NCI-H748 (cell line): ENCODE data around the gene ATP10B.
"Not testable (repeated sequence)": the region's sequence is repeated elsewhere in the genome, so short reads cannot be mapped to it uniquely, and the experiment has no call there.

Experiments used
- DNase-seq: peaks from one replicate; lab custom pipeline; 2025; ENCODE audit not compliant: unreplicated experiment; lab: John Stamatoyannopoulos, UW

Gene ATP10B, protein sequence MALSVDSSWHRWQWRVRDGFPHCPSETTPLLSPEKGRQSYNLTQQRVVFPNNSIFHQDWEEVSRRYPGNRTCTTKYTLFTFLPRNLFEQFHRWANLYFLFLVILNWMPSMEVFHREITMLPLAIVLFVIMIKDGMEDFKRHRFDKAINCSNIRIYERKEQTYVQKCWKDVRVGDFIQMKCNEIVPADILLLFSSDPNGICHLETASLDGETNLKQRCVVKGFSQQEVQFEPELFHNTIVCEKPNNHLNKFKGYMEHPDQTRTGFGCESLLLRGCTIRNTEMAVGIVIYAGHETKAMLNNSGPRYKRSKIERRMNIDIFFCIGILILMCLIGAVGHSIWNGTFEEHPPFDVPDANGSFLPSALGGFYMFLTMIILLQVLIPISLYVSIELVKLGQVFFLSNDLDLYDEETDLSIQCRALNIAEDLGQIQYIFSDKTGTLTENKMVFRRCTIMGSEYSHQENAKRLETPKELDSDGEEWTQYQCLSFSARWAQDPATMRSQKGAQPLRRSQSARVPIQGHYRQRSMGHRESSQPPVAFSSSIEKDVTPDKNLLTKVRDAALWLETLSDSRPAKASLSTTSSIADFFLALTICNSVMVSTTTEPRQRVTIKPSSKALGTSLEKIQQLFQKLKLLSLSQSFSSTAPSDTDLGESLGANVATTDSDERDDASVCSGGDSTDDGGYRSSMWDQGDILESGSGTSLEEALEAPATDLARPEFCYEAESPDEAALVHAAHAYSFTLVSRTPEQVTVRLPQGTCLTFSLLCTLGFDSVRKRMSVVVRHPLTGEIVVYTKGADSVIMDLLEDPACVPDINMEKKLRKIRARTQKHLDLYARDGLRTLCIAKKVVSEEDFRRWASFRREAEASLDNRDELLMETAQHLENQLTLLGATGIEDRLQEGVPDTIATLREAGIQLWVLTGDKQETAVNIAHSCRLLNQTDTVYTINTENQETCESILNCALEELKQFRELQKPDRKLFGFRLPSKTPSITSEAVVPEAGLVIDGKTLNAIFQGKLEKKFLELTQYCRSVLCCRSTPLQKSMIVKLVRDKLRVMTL (N-terminal part only)

DNA sequence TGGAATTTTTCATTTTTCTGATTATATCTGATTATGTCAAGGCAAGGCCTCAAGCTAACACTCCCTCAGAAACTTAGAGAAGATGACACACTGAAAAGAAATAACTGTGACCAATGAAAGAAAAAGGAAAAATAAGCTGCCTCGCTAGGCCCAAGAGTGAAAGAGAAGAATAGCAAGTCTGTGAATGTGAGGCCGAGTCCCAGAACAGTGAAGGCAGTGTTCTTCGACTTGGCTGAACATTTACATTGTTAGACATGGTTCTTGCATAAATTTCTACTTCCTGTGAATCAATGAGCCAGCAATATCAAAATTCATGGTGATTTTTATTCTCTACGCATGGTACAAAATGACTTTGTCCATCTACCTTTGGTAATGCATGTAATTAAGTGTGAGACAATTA is at the start of gene ATP10B:
Gene ATP10B (minus strand): TSS at position 163 of the 400 bp plus-strand sequence. CDS start 164,137 bp downstream, outside the sequence.
- peak; percentile 30 for DNase-seq

DNA sequence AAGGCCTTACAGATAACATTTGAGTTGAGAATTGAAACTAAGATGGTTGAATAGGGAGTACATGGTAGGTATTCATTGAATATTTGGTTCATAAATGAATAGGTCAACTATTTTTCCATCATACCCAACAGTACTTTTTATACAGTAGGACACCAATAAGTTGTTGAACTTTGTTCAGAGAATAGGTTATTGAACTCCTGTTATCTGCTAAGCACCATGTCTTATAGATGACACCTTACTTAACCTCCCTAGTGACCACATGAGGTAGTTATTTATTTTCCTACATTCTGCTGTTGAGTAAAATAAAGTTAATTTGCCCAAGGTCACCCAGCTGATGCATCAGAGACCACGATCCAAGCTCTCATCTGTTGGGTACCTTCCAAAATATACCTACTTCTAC is 49.6 kb upstream of the ATP10B start:
- no peak for DNase-seq

DNA sequence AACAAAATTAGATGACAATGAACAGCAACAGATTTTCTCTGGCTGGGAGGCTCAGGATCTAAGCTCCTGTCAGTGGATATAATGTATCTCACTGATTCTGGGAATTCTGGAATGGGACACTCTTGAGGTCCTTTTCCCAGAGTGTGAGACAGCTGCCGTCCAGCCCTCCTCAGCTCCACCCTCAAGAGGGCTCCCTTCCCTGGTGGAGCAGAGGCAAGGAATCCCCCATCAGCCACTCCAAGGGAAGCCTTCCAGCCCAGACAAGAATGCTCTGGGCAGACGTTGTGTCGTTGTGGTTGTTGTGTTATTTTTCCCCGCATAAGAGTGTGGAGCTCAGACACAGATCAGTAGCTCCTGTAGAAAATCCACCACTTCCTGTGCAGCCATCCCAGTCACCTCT is 47.7 kb upstream of the ATP10B start:
- DNase-seq, result no peak

DNA sequence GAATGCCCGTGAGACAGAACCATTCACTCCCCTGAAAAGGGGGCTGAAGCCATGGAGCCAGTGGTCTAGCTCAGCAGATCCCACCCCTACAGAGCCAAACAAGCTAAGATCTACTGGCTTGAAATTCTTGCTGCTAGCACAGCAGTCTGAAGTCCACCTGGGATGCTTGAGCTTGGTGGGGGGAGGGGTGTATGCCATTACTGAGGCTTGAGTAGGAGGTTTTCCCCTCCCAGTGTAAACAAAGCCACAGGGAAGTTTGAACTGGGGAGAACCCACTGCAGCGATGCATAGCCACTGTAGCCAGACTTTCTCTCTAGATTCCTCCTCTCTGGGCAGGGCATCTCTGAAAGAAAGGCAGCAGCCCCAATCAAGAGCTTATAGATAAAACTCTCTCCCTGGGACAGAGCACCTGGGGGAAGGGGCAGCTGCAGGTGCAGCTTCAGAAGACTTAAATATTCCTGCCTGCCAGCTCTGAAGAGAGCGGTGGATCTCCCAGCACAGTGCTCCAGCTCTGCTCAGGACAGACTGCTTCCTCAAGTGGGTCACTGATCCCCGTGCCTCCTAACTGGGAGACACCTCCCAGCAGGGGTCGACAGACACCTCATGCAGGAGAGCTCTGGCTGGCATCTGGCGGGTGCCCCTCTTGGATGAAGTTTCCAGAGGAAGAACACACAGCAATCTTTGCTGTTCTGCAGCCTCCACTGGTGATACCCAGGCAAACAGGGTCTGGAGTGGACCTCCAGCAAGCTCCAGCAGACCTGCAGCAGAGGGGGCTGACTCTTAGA is 41.4 kb upstream of the ATP10B start:
- DNase-seq, result not testable (repeated sequence)

DNA sequence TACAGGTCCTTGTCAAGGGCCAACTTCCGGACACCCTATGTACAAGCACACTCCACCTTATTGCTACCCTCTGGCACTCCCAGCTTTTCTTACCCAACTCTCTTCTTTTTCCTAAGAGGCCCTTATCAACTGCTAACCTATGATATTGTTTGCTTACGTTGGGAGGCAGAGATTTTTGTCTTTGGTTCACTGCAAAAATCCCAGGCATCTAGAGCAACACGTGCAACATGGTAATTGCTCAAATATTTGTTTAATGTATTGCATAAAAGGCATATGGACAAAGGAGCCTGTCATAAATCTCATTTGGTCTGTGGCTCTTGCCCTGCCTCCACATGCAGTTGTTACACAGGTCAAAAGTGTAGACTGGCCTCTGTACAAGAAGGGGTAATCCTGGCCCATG is 35.8 kb upstream of the ATP10B start:
- peak; percentile 75 for DNase-seq

DNA sequence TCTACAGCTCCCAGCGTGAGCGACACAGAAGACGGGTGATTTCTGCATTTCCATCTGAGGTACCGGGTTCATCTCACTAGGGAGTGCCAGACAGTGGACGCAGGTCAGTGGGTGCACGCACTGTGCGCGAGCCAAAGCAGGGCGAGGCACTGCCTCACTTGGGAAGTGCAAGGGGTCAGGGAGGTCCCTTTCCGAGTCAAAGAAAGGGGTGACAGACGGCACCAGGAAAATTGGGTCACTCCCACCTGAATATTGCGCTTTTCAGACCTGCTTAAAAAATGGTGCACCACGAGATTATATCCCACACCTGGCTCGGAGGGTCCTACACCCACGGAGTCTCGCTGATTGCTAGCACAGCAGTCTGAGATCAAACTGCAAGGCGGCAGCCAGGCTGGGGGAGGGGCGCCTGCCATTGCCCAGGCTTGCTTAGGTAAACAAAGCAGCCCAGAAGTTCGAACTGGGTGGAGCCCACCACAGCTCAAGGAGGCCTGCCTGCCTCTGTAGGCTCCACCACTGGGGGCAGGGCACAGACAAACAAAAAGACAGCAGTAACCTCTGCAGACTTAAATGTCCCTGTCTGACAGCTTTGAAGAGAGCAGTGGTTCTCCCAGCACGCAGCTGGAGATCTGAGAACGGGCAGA is 21.7 kb upstream of the ATP10B start:
- DNase-seq, result not testable (repeated sequence)

DNA sequence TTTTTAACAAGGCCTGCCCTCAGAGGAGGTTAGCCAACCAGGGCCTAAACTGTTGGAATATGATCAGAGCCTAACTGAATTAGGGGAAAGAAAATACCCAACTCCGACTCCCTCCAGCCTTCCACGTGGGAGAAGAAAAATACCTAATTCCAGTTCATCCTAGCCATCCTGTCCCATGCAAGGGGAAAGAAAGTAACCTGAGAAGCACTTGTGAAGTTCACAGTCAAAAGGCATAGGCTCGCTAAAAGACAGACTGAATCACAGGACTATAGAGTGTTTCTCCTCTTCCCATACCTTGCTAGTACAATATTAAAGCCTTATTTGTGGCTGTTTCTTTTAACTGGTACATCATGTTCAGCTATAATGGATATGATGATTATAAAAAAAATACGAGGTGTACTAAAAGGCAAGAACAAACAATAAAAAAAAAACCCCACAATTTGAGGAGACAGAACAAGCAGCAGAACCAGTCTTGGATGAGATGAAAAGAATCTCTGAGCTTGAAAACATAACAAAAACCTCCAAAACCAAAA is 18.0 kb upstream of the ATP10B start:
- no peak for DNase-seq

DNA sequence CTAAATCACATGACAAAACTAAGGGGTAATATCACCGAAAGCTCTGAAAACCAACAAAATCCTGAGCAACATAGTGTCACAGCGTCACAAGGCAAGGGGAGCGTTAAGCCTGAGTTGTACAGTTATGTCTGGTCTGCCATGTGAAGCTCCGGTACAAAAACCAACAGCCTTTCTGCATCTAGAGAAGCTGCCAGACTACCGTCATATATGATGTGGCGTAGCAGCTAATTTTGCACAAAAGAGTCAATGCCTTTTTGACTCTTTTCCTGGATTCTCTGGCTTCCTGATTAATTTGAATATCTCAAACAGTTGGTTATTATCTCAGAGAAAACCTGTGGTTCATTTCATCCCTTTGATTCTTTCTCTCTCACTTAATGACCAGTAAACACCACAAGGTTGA is 16.0 kb upstream of the ATP10B start:
- no peak for DNase-seq

DNA sequence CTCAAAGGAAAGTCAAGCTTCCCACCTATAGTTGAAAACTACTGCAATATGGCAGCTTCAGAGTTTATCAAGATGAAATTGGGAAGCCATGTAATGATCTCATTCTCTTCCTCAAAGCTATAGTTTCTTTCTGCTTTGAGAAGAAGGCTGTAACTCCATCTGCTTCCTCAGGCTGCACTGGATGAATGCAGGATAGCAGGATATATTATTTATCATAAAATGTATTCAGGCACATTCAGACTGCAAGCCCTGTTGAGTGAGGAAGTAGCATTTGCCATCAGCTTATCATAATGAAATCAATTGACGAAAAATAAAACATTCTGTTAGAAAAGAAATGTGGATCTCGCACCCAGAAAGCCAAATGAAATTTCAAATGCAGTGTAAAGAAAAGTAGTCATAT is 560 bp downstream of the ATP10B start:
- no peak for DNase-seq

DNA sequence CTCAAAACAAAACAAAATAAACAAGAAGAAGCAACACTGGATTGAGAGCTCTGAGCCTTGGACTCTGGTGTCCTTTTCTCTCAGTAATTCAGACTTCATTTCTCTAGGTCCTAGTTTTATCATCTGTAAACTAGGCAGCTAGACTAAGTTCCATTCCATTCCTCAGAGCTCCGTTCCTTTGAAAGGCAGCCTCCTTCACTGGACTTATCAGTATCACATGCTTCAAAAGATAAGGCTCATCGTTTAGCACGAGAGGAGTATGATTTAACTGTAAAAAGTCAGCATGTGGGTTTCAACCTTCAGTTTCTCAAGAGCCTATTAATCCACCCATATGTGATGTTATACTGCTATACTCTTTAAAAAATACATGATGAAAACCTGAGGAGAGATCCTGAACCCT is 1.6 kb downstream of the ATP10B start:
- DNase-seq, result no peak

DNA sequence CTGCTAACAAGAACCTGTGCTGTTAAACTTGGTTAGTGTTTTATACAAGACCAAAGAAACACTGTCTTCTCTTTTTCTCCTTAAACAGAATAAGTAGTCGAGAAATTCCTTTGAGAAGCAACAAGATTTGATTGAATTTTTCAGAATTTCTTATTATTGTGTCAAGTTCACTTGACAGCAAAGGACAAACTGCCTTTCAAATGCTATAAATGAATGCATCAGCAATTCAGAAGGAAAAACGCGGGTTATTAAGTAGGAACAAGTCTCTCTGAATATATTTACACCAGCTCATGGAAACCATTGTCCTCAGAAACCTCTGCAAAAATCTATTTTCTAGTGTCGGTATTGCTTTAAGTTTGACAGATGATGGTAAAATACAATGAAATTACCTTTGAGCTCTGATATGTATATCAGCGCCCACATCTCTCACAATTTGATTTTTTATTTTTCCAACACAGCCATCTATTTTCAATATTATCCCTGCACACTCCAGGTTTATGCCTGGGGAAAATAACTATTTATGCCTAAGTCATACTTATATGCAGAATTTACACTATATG is 4.4 kb downstream of the ATP10B start:
- DNase-seq, result no peak

DNA sequence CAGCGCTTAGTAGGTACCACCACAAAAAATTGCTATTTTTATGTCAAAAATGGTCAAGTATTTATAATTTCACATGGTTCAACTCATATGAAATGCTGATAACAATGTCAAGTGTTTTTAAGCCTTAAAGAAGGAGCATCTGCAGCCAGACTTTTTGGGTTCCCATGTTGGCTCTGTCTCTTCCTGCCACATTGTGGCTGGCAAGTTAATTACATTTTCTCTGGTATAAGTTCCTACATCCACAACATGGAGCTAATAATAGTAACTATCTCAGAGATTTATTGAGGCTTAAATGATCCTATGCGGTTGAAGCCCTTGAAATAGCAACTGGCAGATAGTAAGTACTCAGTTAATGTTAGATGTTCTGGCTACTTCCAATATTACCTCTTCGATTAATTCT is 5.4 kb downstream of the ATP10B start:
- DNase-seq, result no peak

DNA sequence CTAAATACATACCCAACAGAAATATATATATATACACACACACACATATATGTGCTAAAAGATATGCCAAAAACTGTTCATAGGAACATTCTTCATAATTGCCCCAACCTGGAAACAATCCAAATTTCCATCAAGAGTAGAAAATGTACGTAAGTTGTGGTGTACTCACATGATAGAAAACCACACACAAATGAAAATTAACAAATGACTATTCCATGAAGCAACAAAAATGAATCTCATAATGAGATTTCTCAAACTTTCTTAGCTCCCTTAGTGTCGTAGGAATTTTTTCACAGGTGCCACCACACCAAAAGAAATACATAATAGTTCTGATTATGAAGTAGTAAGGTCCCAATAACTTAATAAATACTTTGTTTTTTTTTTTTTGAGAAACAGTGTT is 7.8 kb downstream of the ATP10B start:
- no peak for DNase-seq

DNA sequence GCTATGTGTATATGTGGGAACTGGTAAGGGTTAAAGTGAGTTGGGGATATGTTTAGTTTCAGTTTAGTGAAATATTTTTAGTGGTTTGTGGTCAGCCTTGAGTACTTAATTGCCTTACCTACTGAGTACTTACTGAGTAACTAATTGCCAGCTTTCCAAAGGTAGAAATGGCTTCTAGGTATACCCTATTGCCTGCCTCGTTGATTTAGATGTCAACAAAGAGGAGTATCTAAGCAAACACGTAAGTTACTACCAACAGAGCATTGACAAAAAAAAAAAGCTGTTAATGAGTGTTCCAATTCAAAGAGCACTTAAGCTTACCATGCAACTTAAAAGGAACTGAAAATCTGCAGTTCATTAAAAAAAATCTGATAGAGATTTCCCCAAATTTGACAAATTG is 8.8 kb downstream of the ATP10B start:
- DNase-seq, result peak; percentile 69

DNA sequence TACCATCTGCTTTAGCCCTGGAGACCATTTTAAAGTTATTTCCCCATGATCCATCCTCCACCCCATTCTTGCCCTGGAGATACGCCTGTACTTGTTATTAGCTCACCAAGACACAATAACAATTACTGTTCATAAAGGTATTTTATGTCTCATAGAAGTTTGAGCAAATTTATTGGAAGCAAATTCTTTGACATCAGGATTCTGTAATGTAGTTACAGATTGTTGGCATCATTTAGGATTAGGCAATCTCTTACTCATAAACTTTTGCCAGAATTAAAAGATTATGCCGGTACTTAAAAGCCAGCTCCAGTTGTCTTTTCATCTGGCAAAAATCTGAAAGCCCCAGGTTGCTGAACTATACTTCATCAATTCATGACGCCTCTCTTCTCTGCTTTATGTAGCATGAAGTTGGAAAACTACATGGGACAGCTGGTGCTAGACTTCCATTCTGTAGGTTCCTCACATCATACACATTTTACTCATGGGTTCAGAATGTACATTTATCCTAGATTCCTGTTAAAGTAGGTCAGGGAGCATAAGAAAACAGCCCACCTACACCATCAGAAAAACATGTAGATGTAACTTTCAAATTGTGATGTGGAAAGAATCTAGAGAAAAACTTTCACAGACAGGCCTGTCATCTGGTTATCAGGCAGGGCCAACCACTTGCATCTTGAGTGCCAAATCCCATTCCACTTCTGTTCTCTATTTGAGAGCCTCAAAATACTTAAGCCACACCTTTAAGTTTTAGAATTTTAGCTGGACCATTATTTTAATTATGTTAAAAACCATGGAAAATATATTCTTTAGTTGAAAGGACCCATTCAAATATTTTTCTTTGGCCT is 14.0 kb downstream of the ATP10B start:
- no peak for DNase-seq

DNA sequence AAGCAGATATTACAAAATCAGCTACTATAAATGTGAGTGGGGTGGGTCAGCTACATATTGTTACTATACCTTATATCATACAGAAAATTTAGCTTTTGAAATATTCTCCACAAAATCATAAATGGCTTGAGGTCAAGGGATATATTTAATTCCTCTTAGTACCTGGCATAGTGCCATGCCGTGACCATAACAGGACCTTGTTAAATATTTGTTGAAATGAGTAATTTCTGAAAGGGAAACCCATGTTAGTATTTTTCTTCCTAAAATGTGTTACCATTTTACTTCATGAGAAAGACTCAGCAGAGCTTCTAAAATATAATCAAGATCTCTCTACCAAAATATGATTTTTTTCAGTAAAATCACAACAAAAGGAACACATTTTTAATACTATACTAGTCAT is 14.8 kb downstream of the ATP10B start:
- DNase-seq, result no peak

DNA sequence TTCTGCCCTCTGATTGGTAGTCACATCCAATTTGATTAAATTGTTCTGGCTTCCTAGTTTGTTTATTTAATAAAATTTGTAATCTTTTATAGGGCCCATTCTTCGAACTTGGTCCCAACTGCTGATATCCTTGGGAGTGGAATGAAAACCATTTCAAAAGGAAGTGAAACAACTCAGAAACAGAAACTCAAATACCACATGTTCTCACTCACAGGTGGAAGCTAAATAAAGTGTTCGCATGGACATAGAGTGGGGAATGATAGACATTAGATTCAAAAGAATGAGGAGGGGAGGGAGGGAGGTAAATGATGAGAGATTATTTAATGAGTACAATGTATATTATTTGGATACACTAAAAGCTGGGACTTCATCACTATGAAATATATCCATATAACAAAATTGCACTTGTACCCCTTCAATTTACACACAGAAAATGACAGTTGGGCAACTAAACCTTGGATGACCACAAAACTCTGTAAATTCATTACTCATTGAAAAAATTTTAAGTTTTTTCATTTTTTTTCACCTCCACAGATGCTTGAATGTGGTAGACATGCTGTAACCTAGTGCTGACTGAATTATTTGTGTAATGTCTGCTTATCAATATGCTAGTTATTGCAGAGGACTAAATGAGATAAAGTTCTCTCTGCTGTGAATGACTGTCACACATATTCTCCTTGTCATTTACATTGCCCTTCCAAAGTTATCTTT is 16.0 kb downstream of the ATP10B start:
- no peak for DNase-seq

DNA sequence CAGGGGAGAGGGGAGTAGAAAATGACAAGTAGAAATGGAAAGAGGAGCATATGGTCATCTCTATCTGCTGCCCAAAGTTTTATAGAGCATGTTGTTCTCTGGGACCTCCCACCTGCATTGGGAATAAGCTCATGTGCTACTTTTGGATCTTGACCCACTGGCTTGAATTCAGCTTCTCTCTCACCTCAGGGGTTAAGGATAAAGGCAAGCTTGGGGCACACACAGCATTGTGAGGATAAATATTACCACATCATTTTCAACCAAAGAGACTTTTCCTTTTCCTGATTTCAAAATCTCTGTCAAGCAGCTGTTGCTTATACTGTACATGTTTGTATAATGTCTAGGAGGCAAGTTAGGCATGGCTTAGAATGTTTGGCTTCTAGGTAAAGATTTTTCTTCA is 16.6 kb downstream of the ATP10B start:
- no peak for DNase-seq
